ENCODE data around the gene TEAD1. TPM values are rescaled to one million over a fixed set of nuclear protein-coding genes. Genes with fewer than 3 reads are reported as not detected.

TEAD1 gene
- polyA plus RNA-seq, 1 donor: 94.4 TPM

GRCh38 chr11:12764187-12764914 is 90.1 kb downstream of the TEAD1 start:
- no peak for DNase-seq

GRCh38 chr11:12765428-12765827 is 91.2 kb downstream of the TEAD1 start:
- DNase-seq: no peak

- DNase-seq: no peak
Measured at GRCh38 chr11:12767027-12767426, 92.8 kb downstream of the TEAD1 start.

GRCh38 chr11:12767577-12767976 is 93.4 kb downstream of the TEAD1 start:
- no peak for DNase-seq

GRCh38 chr11:12768726-12769673 is 94.8 kb downstream of the TEAD1 start:
- DNase-seq: no peak

GRCh38 chr11:12769834-12770345 is 95.7 kb downstream of the TEAD1 start:
- DNase-seq: no peak

GRCh38 chr11:12770435-12770834 is 96.2 kb downstream of the TEAD1 start:
- no peak for DNase-seq

GRCh38 chr11:12770966-12771597 is 96.9 kb downstream of the TEAD1 start:
- no peak for DNase-seq

GRCh38 chr11:12771875-12772274 is 97.7 kb downstream of the TEAD1 start:
- no peak for DNase-seq

- no peak for DNase-seq
Measured at GRCh38 chr11:12772324-12772723, 98.1 kb downstream of the TEAD1 start.

- no peak for DNase-seq
Measured at GRCh38 chr11:12773591-12773990, 99.4 kb downstream of the TEAD1 start.

- DNase-seq: no peak
Measured at GRCh38 chr11:12775955-12776354, 101.7 kb downstream of the TEAD1 start.

- no peak for DNase-seq
Measured at GRCh38 chr11:12777208-12777874, 103.1 kb downstream of the TEAD1 start.

GRCh38 chr11:12778240-12778905 is 104.2 kb downstream of the TEAD1 start:
- DNase-seq: no peak

GRCh38 chr11:12783765-12784164 is 109.5 kb downstream of the TEAD1 start:
- DNase-seq: no peak

- no peak for DNase-seq
Measured at GRCh38 chr11:12784445-12784844, 110.2 kb downstream of the TEAD1 start.

GRCh38 chr11:12784987-12785386 is 110.8 kb downstream of the TEAD1 start:
- no peak for DNase-seq

GRCh38 chr11:12785901-12786300 is 111.7 kb downstream of the TEAD1 start:
- no peak for DNase-seq

- DNase-seq: no peak
Measured at GRCh38 chr11:12786450-12786849, 112.2 kb downstream of the TEAD1 start.

- DNase-seq: no peak
Measured at GRCh38 chr11:12786891-12787290, 112.7 kb downstream of the TEAD1 start.

- no peak for DNase-seq
Measured at GRCh38 chr11:12787847-12788246, 113.6 kb downstream of the TEAD1 start.

Measured in left kidney (tissue), 2 donors.